HG03520 (cell line): ENCODE data around the gene CHRM1.

Source experiments
- ATAC-seq: cut with Tn5 transposase; IDR thresholded peaks from one replicate; pipeline ENCODE4 v1.9.1; 2021; ENCODE audit warnings: mild to moderate bottlenecking, moderate library complexity; ENCODE audit not compliant: unreplicated experiment

The CHRM1 gene

DNA sequence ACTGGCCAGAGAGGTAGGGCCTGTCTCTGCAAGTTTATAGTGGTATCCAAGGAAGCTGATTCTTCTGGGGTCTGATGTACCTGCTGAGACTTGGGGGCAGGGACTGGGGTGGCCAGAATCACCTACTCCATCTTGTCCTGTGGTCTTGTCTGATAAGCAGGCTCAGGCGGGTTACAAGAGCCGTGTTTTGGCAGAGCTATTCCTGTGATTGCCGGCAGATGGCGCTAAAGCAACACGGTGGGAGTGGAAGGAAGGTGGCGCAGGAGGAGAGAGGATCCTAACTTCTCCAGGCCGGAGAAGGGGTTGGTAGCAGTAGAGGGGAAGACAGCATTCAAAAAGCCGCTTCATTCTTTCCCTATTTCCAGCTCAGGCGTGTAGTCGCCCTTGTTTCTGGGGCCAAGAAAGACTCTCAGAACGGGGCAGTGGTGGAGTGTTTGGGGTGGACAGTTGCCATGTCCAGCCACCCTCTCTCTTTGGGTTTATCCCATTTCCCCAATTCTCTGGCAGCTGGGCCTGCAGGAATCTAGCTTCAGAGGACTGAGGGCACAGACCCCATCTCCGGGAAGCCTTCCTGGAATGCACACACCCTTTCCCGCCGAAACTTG, 15.1 kb downstream of the CHRM1 start:
- ATAC-seq: no peak

DNA sequence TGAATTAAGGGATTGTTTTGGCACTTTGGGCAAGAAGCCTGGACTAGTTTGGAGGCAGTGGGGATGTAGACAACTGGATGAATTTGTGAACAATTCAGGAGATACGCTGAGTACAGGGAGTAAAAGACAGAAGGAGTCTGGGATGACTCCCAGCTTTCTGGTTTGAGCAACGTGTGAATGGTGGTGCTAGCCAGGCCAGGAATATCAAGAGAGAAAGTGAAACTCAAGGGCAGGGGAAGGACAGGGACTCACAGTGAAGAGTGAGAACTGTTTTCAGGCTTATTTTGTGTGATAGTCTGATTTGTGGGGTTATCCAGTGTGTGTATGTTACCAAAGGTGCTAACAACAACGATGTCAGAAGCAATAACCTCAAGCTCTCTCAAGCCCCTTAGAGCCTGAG, 15.9 kb downstream of the CHRM1 start:
- no peak for ATAC-seq

GRCh38 chr11:62902932-62903331, 18.2 kb downstream of the CHRM1 start:
- no peak for ATAC-seq

- ATAC-seq: no peak
Measured at GRCh38 chr11:62898027-62898426, 23.1 kb downstream of the CHRM1 start.

GRCh38 chr11:62897311-62897710, 23.9 kb downstream of the CHRM1 start:
- ATAC-seq: no peak

DNA sequence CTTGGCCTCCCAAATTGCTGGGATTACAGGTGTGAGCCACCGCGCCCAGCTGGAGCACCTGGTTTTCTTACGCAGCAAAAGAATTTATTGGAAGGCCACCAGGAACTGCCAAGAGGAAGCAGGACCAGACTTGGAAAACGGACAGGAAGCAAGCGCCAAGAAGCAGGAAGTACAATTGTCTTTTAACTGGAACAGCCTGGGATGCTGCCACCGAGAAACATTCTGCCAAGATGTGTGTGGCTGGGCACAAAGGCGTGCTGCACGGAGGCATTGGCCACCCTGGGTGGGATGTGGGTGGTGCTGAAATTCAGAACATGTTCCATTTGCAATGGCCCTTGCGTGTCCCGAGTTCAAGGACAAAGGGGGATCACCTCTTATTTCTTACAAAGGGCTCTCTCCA, 25.1 kb downstream of the CHRM1 start:
- no peak for ATAC-seq

DNA sequence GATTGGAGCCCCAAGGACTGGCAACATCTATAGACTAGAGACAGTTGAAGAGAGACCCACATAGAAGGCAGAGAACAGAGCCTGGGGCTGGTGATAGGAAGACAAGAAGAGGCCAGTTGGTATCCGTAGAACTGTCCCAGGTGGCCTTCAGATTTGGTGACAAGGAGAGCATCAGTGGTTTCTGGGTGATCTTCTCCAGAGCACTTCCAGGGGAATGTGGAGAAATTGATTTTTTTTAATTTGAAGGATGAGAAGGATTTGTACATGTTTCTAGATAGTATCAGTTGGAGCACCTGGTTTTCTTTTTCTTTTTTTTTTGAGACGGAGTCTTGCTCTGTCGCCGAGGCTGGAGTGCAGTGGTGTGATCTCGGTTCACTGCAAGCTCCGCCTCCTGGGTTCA, 25.7 kb downstream of the CHRM1 start:
- ATAC-seq: no peak

DNA sequence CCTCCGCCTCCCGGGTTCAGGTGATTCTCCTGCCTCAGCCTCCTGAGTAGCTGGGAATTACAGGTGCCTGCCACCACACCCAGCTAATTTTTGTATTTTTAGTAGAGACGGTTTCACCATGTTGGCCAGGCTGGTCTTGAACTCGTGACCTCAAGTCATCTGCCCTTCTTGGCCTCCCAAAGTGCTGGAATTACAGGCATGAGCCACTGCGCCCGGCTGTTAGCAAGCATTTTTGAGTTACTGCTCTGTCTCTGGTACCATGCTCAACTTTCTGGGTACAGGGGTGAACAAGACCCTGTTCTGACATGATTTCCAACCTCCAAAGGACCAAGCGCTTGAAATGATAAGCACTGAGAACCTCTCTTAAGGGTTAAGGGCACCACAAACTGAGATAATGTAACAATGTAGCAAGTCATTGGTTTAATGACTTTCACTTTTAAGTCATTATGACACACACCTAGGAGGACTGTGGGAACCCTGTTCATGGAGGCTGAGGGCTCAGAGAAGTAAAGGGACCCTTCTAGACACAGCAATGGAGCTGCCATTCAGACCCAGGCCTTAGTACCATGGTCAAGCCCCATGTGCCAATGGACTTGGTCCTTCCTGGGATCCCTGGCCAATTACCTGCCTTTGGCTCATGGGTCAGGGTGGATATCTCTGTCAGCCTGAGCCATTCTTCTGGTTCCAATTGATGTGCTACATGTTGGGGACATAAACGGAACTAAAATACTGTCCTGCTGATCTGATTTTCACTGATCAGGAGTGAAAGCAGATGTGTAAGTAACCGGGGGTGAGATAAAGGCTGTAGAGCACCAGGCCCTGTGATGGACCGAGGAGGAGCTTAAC, 28.9 kb downstream of the CHRM1 start:
- no peak for ATAC-seq

- ATAC-seq: no peak
Measured at GRCh38 chr11:62889484-62890437, 31.4 kb downstream of the CHRM1 start.

GRCh38 chr11:62889126-62889483, 32.1 kb downstream of the CHRM1 start:
- ATAC-seq: no peak

GRCh38 chr11:62888406-62888805, 32.8 kb downstream of the CHRM1 start:
- no peak for ATAC-seq

DNA sequence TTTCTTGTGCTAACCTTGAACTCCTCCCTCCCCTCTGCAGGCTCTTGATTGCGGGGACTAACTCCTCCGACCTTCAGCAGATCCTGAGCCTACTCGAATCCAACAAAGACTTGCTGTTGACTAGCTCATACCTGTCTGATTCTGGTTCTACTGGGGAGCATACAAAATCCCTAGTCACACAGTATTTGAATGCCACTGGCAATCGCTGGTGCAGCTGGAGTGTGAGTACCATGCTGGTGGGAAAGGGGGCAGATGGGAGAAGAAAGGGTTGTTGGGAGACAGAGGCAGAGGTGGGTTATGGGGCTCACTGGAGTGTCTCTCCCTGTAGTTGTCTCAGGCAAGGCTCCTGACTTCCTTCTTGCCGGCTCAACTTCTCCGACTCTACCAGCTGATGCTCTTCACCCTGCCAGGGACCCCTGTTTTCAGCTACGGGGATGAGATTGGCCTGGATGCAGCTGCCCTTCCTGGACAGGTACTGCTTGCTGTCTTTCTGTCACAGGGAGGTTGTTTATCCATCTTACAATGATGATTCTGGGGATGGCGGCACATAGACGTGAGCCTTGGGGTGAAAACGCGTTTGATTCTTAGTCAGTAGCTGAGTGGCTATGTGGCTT, 35.9 kb downstream of the CHRM1 start:
- ATAC-seq: no peak

DNA sequence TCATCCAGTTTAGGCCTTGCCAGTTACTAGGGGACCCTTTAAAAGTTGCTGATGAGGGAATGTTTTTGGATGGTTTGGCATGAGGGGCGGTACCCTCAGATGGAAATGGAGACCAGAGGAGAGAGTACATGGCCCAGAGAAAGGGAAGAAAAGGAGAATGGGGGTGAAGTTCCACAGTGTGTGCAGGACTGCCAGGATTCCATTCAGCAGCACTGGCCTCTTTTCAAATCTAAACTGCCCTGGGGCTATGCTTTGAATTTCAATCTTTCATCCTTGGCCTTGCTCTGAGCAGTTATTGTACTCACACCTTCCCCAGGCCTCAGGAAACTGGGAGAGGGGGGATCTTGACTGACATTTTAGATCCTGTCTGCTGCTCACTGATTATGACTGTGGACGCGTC, 37.5 kb downstream of the CHRM1 start:
- no peak for ATAC-seq

DNA sequence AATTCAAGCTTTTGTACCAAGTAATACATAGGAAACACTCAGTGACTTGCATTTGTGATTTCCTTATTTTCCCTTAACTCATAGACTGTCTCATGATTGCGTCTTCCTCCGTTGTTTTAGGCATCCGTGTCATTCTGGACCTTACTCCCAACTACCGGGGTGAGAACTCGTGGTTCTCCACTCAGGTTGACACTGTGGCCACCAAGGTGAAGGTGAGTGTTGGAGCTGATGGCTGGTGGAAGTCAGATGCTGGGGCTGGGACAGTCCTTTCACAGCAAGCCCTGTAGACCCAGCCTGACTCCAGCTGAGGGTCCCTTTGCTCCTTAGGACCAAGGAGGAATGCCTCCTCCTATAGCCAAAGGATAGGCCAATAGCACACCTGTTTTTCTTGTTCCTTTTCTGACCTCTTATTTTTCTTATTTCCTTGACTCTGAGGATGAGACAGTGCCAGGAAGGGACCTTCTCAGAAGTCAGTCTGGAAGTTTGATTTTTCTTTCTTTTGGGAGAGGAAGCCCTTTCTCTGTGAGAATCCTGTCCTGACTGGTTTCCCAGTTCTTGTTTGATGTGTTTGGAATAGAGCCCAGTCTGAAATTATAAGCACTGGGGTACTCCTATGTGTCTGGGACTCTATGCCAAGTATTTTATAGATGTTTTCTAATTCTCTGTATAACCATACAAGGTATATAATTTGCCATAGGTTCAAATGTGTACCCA, 38.2 kb downstream of the CHRM1 start:
- no peak for ATAC-seq

GRCh38 chr11:62882431-62882749, 38.8 kb downstream of the CHRM1 start:
- ATAC-seq: no peak

DNA sequence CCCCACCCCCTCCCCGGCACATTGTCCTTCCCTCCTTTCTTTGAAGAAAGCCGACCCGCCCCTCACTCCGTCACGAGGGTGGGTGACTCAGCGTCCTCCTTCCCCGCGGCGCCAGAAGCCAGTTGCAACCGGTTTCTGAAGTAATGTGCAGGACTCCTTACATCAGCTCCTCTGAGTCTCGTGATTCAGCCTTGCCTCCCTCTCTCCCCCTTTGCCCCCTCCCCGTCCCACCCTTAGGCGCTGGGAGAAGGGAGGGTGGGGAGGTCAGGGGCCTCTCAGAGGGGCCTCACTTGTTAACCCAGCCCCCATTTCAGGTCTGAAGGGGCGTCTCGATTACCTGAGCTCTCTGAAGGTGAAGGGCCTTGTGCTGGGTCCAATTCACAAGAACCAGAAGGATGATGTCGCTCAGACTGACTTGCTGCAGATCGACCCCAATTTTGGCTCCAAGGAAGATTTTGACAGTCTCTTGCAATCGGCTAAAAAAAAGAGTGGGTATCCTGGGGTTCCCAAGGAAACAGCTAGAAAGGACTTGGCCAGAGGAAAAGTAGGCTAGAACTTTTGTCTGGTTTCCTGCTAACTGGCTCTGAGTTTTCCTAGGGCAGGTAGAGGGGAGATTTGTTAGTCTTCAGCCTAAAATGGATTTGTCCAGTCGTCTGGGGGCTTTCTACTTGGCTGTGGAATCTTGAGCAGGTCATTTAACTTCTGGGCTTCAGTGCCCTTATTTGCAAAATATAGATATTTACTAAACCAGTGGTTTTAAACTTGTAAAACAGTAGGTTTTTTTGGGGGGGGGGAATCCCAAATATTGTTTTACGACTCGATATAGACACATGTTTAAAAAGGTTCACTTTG, 39.4 kb downstream of the CHRM1 start:
- peak; percentile 40 for ATAC-seq

GRCh38 chr11:62880803-62881578, 40.2 kb downstream of the CHRM1 start, which contains the start of gene SLC3A2:
SLC3A2 (plus strand) TSS chr11:62880896; CDS start chr11:62881024, 128 bp downstream.
- peak; percentile 58 for ATAC-seq

GRCh38 chr11:62880231-62880802, 40.8 kb downstream of the CHRM1 start:
- peak; percentile 20 for ATAC-seq
